NT2/D1 (cell line): ENCODE data around the gene ZC3H13.

Experiments used
- DNase-seq: peaks from one replicate; pipeline ENCODE4 v3.0.0-alpha.2; 2011; ENCODE audit warnings: low read depth, low spot score
- H3K27me3 ChIP-seq: 2 replicates; pipeline ENCODE4 v1.6.0; 2011; ENCODE audit warnings: mild to moderate bottlenecking; ENCODE audit not compliant: insufficient read length, insufficient read depth
- H3K36me3 ChIP-seq: 2 replicates; pipeline ENCODE4 v1.6.1; 2011; ENCODE audit warnings: mild to moderate bottlenecking, low read length, mixed read lengths; ENCODE audit not compliant: insufficient read depth, insufficient read length
- H3K4me1 ChIP-seq: 2 replicates; pipeline ENCODE4 v1.5.1; 2011; ENCODE audit not compliant: insufficient read depth, insufficient read length
- H3K4me3 ChIP-seq: 2 replicates; pipeline ENCODE4 v1.5.1; 2011; ENCODE audit warnings: low read depth; ENCODE audit not compliant: insufficient read length
- H3K9ac ChIP-seq: 2 replicates; pipeline ENCODE4 v1.6.0; 2011; ENCODE audit warnings: low read depth; ENCODE audit not compliant: insufficient read length
- H3K9me3 ChIP-seq: 2 replicates; pipeline ENCODE4 v1.5.1; 2011; ENCODE audit warnings: mild to moderate bottlenecking, low read length; ENCODE audit not compliant: insufficient read depth
- SUZ12 ChIP-seq: IDR thresholded peaks from 2 replicates; pipeline ENCODE4 v1.6.1; 2011; ENCODE audit not compliant: insufficient read length, insufficient read depth; ENCODE audit errors: extremely low read depth
- YY1 ChIP-seq: IDR thresholded peaks from 2 replicates; pipeline ENCODE4 v1.6.1; 2011; ENCODE audit not compliant: insufficient read length, insufficient read depth
- ZNF274 ChIP-seq: IDR thresholded peaks from 2 replicates; pipeline ENCODE4 v1.6.1; 2011; ENCODE audit warnings: mild to moderate bottlenecking, low read depth, low read length

ZC3H13 gene

GRCh38 chr13:46052319-46053161, at the start of gene ZC3H13:
TSS of gene ZC3H13 (minus strand) at chr13:46052746. CDS start at chr13:46045507, 7,239 bp downstream.
- DNase-seq: peak; percentile 91
- Histone ChIP-seq H3K36me3 (no peaks in the 10 kb centered on the region), H3K9me3 (no peaks in the 10 kb centered on the region), H3K4me1 (no peaks in the 10 kb centered on the region), H3K27me3 (no peaks in the 10 kb centered on the region), H3K4me3 (peak within 1 kb of the TSS; percentile 78), H3K9ac (peak within 1 kb of the TSS; percentile 84)
- TF ChIP-seq SUZ12 (no peak), ZNF274 (no peak), YY1 (no peak)

DNA sequence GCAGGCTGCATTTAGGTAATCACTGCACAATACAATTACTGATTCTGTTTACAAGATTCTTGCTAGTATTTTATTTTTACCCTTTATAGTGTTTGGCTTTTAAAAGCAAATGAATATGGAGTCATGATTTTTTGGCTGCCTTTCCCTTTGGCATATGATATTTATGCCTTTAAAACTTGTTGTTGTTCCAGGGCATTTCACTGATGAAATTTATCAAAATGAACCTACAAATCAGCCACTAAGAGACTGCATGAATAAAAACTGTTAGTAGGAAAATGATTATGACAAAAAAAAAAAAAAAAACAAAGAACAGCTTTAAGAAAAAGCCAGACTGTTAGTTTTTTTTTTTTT, 49.7 kb upstream of the ZC3H13 start:
- Histone ChIP-seq H3K27me3 (no peaks in the 10 kb centered on the region), H3K4me3 (no peak overlapping the region), H3K4me1 (no peaks in the 10 kb centered on the region), H3K36me3 (no peaks in the 10 kb centered on the region), H3K9ac (no peak overlapping the region), H3K9me3 (no peaks in the 10 kb centered on the region)
- TF ChIP-seq SUZ12 (no peak), ZNF274 (no peak), YY1 (no peak)
- DNase-seq: no peak

- no peak for DNase-seq
- Histone ChIP-seq H3K9ac (no peak overlapping the region), H3K4me3 (no peak overlapping the region), H3K4me1 (no peaks in the 10 kb centered on the region), H3K36me3 (no peaks in the 10 kb centered on the region), H3K27me3 (no peaks in the 10 kb centered on the region), H3K9me3 (no peaks in the 10 kb centered on the region)
- TF ChIP-seq ZNF274: no peak
- TF ChIP-seq YY1: no peak
- TF ChIP-seq SUZ12: no peak
These were observed 49.1 kb upstream of the ZC3H13 start for GRCh38 chr13:46101484-46102254.

DNA sequence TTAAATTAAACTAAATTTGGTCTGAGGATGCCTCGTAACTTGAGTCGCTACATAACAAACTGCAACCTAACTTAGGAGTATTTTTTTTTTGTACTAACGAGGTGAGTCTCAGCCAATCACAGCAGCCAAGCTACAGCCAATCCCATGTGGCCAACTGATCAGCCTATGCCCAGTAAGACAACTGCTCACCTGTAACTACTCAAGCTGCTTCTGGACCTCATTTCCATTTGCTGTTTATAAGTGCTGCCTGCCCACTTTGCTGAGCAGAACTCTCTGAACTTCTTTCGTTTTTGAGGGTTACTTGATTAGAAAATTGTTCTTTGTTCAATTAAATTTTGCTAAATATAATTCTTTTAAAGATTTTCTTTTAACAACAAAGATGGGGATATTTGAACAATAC, 48.5 kb upstream of the ZC3H13 start:
- no peaks in the 10 kb centered on the region for H3K4me1 ChIP-seq
- H3K4me3 ChIP-seq: no peak overlapping the region
- H3K9ac ChIP-seq: no peak overlapping the region
- H3K9me3 ChIP-seq: no peaks in the 10 kb centered on the region
- no peaks in the 10 kb centered on the region for H3K36me3 ChIP-seq
- TF ChIP-seq YY1: no peak
- TF ChIP-seq ZNF274: no peak
- no peak for TF ChIP-seq SUZ12
- no peaks in the 10 kb centered on the region for H3K27me3 ChIP-seq
- no peak for DNase-seq

DNA sequence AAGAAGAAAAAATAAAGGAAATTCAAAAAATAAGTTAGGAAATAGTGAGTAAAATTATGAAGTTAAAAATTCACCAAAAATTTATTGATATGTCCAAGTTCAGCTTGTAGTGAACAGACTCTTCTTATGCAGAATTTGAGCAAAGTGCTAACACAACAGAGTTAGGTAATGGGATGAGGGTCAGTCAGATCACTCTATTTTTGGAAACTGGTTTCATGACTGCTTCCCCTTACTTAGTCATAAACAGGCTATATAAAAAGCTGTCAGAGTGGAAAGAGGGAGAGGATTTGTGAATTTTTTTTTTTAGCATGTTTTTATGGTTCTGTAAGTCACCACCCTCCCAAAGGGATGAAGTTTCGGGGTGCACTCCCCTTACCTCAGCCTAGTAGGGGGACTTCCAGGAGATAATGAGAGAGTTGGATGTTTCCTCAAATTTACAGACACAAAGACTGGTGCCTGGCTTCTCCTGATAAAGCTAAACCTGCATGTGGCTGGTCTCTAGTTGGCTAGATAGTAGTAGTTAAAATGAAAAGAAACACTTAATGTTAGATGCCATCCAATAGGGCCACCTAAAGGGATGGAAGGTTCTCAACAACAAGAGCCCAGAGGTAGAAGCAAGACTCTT, 47.8 kb upstream of the ZC3H13 start:
- no peak overlapping the region for H3K9ac ChIP-seq
- DNase-seq: no peak
- no peaks in the 10 kb centered on the region for H3K27me3 ChIP-seq
- TF ChIP-seq ZNF274: no peak
- TF ChIP-seq YY1: no peak
- no peak for TF ChIP-seq SUZ12
- H3K4me1 ChIP-seq: no peaks in the 10 kb centered on the region
- H3K36me3 ChIP-seq: no peaks in the 10 kb centered on the region
- H3K4me3 ChIP-seq: no peak overlapping the region
- no peaks in the 10 kb centered on the region for H3K9me3 ChIP-seq

DNA sequence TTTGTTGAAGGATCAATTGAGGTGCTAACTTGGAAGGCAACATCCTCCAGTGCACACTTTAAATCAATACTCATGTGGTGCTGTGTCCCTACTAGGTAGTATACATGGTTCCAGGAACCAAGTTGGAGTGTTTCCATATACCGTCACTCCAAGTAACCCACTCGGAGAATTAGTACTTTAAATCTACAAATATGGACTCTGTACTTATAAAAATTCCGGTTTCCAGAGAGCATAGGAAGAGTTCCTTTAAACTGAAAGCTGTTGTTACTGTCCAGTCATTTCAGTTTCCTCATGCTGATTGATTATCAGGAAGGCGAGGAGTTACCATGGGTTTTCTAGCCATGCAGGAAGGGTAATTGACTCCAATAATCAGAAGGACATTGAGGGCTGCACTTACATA, 45.1 kb upstream of the ZC3H13 start:
- TF ChIP-seq ZNF274: no peak
- no peak for TF ChIP-seq SUZ12
- TF ChIP-seq YY1: no peak
- no peak overlapping the region for H3K4me3 ChIP-seq
- no peak for DNase-seq
- H3K36me3 ChIP-seq: no peaks in the 10 kb centered on the region
- H3K9ac ChIP-seq: no peak overlapping the region
- H3K4me1 ChIP-seq: no peaks in the 10 kb centered on the region
- H3K9me3 ChIP-seq: no peaks in the 10 kb centered on the region
- H3K27me3 ChIP-seq: no peaks in the 10 kb centered on the region

DNA sequence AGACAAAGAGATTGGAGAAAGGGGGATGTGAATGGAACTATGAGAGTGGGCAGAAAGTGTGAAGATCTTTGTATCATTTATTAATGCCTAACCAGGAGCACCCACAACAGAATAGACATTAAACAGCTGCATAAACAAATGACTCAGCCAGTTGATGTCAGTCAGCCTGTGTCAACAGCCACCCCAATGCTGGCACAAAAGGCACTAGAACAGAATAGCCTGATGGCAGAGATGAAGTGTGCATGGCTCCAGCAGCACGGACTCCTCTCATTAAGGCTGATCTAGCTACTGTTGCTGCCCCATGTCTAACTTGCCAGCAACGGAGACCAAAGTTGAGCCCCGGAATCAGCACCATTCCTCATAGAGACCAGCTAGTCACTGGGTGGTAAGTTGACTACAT, 44.5 kb upstream of the ZC3H13 start:
- H3K4me1 ChIP-seq: no peaks in the 10 kb centered on the region
- TF ChIP-seq ZNF274: no peak
- no peak for TF ChIP-seq SUZ12
- no peak for TF ChIP-seq YY1
- H3K36me3 ChIP-seq: no peaks in the 10 kb centered on the region
- DNase-seq: no peak
- H3K9ac ChIP-seq: no peak overlapping the region
- H3K4me3 ChIP-seq: no peak overlapping the region
- no peaks in the 10 kb centered on the region for H3K9me3 ChIP-seq
- H3K27me3 ChIP-seq: no peaks in the 10 kb centered on the region
